Bronchial epithelial cell (primary cell): ENCODE results near the gene HFE. TPM values are rescaled to one million over a fixed set of nuclear protein-coding genes. Genes with fewer than 3 reads are reported as not detected.

Source experiments
- total RNA-seq: library from RNA; depleted of rRNA; stranded (reverse); fragments of >200 nt; gene quantifications from 2 replicates; pipeline ENCODE4 v1.2.1, GENCODE V29; 2014

HFE gene
- total RNA-seq, 1 donor from 2014 or later = 3.7 TPM

Other genes starting within 250 kb of the HFE start
- not detected in 2 replicates for gene SLC17A3, start 213.2 kb upstream of the HFE start, total RNA-seq
- gene SLC17A2, start 156.7 kb upstream of the HFE start, total RNA-seq = not detected in 2 replicates
- 2.9 and 4.2 TPM in 2 replicates for gene TRIM38, start 124.6 kb upstream of the HFE start, total RNA-seq